Measurements from ENCODE around the gene MALAT1. TPM values are rescaled to one million over a fixed set of nuclear protein-coding genes. Genes with fewer than 3 reads are reported as not detected.

Gene MALAT1
- total and polyA plus RNA-seq, 8 donors = 608 to 15,875 (median 753) TPM

DNA sequence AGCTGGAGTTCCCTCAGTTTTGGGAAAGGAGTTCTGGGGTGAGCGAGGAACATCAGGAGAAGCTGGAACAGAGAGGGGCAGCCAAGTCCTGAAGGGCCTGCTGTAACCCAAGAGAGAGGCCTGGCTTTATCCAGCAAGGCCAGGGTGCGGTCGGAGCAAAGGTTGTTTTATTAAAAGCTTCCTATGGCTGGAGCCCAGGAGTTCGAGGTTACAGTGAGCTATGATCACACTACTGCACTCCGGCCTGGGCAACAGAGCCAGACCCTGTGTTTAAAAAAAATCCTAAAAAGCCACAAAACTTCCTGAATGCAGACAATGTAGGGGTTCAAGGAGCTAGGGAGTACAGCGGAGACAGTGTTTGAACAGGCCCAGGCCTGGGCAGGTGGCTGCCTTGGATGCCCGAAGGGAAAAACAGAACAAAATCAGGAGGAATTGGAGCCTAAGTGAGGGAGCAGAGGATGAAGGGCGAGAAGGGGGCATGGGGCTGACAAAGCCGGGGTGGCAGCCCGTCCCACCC is 22.2 kb upstream of the MALAT1 start:
- peak overlapping the region; percentile 67 to 77 for H3K4me3 ChIP-seq
- DNase-seq (no peak), ATAC-seq (no peak)
- no peaks in the 10 kb centered on the region for H3K9me3 ChIP-seq
- no peaks in the 10 kb centered on the region for H3K27me3 ChIP-seq
- TF ChIP-seq, protein P1, sequence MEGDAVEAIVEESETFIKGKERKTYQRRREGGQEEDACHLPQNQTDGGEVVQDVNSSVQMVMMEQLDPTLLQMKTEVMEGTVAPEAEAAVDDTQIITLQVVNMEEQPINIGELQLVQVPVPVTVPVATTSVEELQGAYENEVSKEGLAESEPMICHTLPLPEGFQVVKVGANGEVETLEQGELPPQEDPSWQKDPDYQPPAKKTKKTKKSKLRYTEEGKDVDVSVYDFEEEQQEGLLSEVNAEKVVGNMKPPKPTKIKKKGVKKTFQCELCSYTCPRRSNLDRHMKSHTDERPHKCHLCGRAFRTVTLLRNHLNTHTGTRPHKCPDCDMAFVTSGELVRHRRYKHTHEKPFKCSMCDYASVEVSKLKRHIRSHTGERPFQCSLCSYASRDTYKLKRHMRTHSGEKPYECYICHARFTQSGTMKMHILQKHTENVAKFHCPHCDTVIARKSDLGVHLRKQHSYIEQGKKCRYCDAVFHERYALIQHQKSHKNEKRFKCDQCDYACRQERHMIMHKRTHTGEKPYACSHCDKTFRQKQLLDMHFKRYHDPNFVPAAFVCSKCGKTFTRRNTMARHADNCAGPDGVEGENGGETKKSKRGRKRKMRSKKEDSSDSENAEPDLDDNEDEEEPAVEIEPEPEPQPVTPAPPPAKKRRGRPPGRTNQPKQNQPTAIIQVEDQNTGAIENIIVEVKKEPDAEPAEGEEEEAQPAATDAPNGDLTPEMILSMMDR (IDR thresholded peaks at IDR 0.05) = no peak
- H3K4me1 ChIP-seq = peaks cover 19 to 82% of the 10 kb centered on the region in 2 donors
- no peaks in the 10 kb centered on the region for H3K36me3 ChIP-seq
- peak overlapping the region; percentile 99 for H3K27ac ChIP-seq
- intact Hi-C loops (cut with DNase I) = no loop called here

DNA sequence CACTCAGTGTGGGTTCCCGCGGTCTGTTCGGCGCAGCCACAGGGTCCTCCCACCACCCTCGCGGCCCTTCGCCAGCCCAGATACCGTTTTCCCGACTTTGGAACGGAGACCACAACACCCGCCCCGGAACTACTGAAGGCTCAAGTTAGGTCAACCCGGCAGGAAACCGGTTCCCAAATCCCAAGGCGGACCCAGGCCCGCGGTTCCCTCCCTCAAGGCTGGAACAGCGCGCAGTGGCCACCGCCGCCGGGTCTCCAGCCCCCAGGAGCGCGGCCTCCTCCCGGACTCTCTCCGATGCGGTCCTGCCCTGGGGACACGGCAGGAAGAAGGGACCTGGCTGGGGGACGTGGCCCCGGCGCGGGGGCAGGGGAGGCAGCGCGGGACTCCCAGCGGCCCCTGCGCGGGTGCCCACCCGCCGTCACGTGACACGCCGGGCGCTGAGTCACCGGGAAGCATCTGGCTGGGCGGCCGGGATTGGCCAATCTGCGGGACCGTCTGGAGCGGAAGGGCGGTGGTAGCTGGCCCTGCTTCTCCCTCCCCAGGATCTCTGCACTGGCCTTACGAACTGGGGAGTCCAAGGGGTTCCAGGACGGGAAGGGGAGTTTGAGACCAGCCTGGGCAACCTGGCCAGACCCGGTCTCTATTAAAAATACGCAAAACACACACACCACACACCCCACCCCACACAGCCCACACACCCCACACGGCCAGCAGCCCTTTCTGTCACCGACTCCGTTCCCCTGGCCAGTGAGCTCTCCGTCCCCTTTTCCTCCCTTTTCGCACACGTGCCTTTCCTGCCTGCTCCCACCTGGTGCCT is 21.5 kb upstream of the MALAT1 start:
- DNase-seq (peak; percentile 90 to 99 (median 97)), ATAC-seq (peak; percentile 88)
- intact Hi-C loops (cut with DNase I) = no loop called here
- Histone ChIP-seq H3K4me1 (peaks cover 17 to 82% of the 10 kb centered on the region in 2 donors), H3K4me3 (peak overlapping the region; percentile 67 to 77), H3K27me3 (no peaks in the 10 kb centered on the region), H3K9me3 (no peaks in the 10 kb centered on the region), H3K27ac (peak overlapping the region; percentile 99), H3K36me3 (no peaks in the 10 kb centered on the region)
- TF ChIP-seq, protein P1 (IDR thresholded peaks at IDR 0.05) = no peak

DNA sequence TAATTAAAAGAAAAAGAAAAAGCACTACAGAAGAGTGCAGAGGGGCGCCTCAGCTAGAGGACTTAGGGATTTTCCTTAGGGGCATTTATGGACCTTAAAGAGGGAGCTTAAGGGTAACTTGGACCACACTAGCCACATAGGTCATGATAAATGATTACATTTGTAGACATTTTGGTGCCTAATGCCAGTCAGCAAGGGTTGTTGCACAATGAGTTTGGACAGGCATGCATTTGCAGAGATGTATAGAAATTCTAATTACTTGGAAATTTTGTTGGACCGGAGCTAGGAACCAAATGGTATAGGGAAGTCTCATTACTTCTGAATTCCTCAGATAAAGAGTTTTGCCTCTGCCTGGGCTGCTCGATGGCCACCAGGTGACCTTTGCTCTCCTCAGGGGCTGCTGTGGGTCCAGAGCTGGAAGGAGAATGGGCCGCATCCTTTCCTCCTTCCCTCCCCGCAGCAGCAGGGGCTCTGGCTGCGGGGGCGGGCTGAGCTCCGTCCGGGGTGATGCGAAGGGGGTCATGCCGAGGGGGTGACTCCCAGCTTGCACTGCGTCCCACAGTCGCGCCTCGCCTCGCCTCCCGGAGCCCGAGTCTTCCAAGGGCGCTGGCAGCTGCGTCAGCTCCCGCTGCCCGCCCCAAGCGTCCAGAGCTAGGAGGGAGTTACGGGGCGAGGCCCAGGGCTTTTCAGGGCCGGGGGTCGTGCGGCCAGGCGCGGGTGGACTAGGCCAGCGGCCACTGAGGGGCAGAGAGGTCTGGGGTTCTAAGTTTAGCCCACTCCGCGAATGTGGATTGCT is 20.3 kb upstream of the MALAT1 start:
- H3K27me3 ChIP-seq = no peaks in the 10 kb centered on the region
- peak overlapping the region; percentile 99 for H3K27ac ChIP-seq
- DNase-seq = peak in 2 of 4 donors; percentile 68 to 79
- H3K4me3 ChIP-seq = peak overlapping the region in 1 of 2 donors; percentile 77
- TF ChIP-seq, protein P1 (IDR thresholded peaks at IDR 0.05) = no peak
- ATAC-seq = peak; percentile 7
- intact Hi-C loops (cut with DNase I) = no loop called here
- no peaks in the 10 kb centered on the region for H3K36me3 ChIP-seq
- H3K9me3 ChIP-seq = no peaks in the 10 kb centered on the region
- H3K4me1 ChIP-seq = peaks cover 17 to 71% of the 10 kb centered on the region in 2 donors

DNA sequence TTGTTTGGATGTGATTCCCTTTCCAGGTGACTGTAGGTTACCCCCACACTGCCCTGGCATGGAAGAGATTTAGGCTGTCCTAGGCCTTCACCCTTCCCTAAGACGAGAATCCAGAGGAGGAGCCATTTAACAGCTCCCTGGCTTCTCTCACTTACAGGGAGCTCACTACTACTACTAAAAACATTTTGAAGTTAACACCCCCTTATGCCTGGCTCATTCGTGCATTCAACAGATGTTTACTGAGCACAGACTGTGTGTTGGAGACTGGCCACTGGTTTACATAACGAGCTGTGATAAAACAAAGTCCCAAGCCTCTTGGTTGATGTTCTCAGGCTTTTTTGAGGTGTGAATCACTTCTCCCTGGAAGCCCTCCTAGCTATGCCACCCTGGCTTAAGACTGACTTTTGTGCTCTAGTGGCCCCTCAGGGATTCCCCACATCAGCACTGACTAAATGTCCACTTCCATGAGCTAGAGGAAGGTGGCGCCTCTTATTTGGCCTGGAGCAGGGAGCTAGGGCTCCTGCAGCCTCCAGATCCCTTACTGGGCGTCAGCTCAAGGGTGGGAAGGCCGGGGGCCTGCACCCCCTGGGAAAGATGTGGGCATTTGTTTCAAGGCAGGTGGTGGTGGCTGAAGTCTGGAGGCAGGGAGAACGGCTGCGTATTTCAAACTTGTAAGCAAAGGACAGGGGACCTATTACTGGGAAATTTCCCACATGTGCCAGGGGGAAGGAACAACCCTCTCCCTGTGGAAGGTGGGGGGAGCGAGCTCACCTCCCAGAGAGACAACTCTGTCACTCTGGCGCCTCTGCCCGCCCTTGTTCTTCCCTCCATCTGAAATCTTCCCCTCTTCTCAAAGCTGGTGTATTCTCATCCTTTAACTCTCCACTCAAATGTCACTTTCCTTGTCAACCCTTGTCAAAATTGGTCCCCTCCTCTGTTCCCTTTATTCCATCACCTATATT is 19.4 kb upstream of the MALAT1 start:
- TF ChIP-seq, protein P1 (IDR thresholded peaks at IDR 0.05) = peak; percentile 11 to 25
- Histone ChIP-seq H3K9me3 (no peaks in the 10 kb centered on the region), H3K27me3 (no peaks in the 10 kb centered on the region), H3K27ac (peak overlapping the region; percentile 99), H3K36me3 (no peaks in the 10 kb centered on the region), H3K4me3 (no peak overlapping the region), H3K4me1 (peaks cover 17 to 64% of the 10 kb centered on the region in 2 donors)
- intact Hi-C loops (cut with DNase I) = no loop called here
- ATAC-seq (peak; percentile 35), DNase-seq (peak in 2 of 4 donors; percentile 77 to 89)
